Endothelial cell of umbilical vein (primary cell): ENCODE results near the gene MYOM3. TPM values are rescaled to one million over a fixed set of nuclear protein-coding genes. Genes with fewer than 3 reads are reported as not detected.

Source experiments
- BruUV-seq: library from RNA; stranded (reverse); fragments of 400-500 nt; replicated peaks from 2 replicates; lab custom pipeline; 2021; lab: Mats Ljungman, UMichigan
- CTCF ChIA-PET: fragments of 300-600, 350-600 bp; sonication (Branson Sonifier 250); formaldehyde crosslinking; loops from one replicate; lab custom pipeline; 2021; ENCODE audit warnings: antibody characterized with exemption, inconsistent platforms; lab: Charles Lee
- POLR2A ChIA-PET: fragments of 300-600, 350-600 bp; sonication (Branson Sonifier 250); formaldehyde crosslinking; loops from one replicate; lab custom pipeline; 2021; ENCODE audit warnings: antibody characterized with exemption, inconsistent platforms; lab: Charles Lee
- DNase-seq: peaks from one replicate; pipeline ENCODE4 v3.0.0-alpha.2; 2011; ENCODE audit warnings: low read depth, low spot score
- FAIRE-seq: peaks from 2 replicates; lab custom pipeline; 2011; peaks lifted over from hg19 to GRCh38; lab: Jason Lieb, UNC
- H2AFZ ChIP-seq: 2 replicates; pipeline ENCODE4 v1.6.0; 2012; ENCODE audit warnings: low read depth, low read length, control low read depth, inconsistent platforms
- H3K27ac ChIP-seq: 2 replicates; pipeline ENCODE4 v1.5.1; 2011; ENCODE audit warnings: low read depth, mild to moderate bottlenecking, control low read depth, low read length, moderate library complexity; ENCODE audit not compliant: insufficient read depth
- H3K27me3 ChIP-seq, 2 experiments: 2 replicates each; pipeline versions ENCODE4 v1.6.0 to v1.6.1; 2011; ENCODE audit warnings: low read length in 2 of 2, mixed read lengths in 1 of 2; ENCODE audit not compliant: control insufficient read depth in 2 of 2, insufficient read depth in 2 of 2
- H3K36me3 ChIP-seq, 2 experiments: 2 replicates in 1 of 2; 3 replicates in 1 of 2; pipeline ENCODE4 v1.5.1; 2011; ENCODE audit warnings: low read length in 2 of 2, mild to moderate bottlenecking in 1 of 2, moderate library complexity in 1 of 2; ENCODE audit not compliant: control insufficient read depth in 2 of 2, insufficient read depth in 2 of 2; ENCODE audit errors: extremely low read depth in 1 of 2
- H3K4me1 ChIP-seq: 3 replicates; pipeline ENCODE4 v1.5.1; 2011; ENCODE audit warnings: mild to moderate bottlenecking, low read length; ENCODE audit not compliant: control insufficient read depth, insufficient read depth; ENCODE audit errors: extremely low read depth
- H3K4me2 ChIP-seq: 2 replicates; pipeline ENCODE4 v1.6.1; 2011; ENCODE audit warnings: low read length, control low read depth, mixed read lengths; ENCODE audit not compliant: insufficient read depth
- H3K4me3 ChIP-seq, 3 experiments: fragments of 200-600 bp in 1 of 3; sonication (generic), shearing (Covaris generic) in 1 of 3; replicated peaks in 1 of 3; 2 replicates each; pipeline ENCODE4 v1.5.1; 2011 to 2016; ENCODE audit warnings: control low read depth in 3 of 3, low read length in 3 of 3, mild to moderate bottlenecking in 2 of 3, inconsistent platforms in 1 of 3, low read depth in 1 of 3, moderate library complexity in 1 of 3; ENCODE audit not compliant: insufficient read depth in 1 of 3
- H3K79me2 ChIP-seq: 2 replicates; pipeline ENCODE4 v1.6.0; 2012; ENCODE audit warnings: low read length, inconsistent platforms; ENCODE audit not compliant: control insufficient read depth, insufficient read depth
- H3K9ac ChIP-seq: replicated peaks from 2 replicates; pipeline ENCODE3; 2011; ENCODE audit warnings: low read length, control low read depth; ENCODE audit not compliant: insufficient read depth; ENCODE audit errors: extremely low read depth
- H3K9me1 ChIP-seq: replicated peaks from 3 replicates; pipeline ENCODE4 v1.6.0; 2011; ENCODE audit warnings: mild to moderate bottlenecking, low read length; ENCODE audit not compliant: control insufficient read depth, insufficient read depth; ENCODE audit errors: extremely low read depth
- H3K9me3 ChIP-seq: replicated peaks from 2 replicates; pipeline ENCODE4 v1.5.1; 2012; ENCODE audit warnings: low read length, inconsistent platforms; ENCODE audit not compliant: control insufficient read depth, insufficient read depth
- H4K20me1 ChIP-seq: replicated peaks from 2 replicates; pipeline ENCODE3; 2011; ENCODE audit warnings: mild to moderate bottlenecking, low read length; ENCODE audit not compliant: control insufficient read depth, insufficient read depth; ENCODE audit errors: extremely low read depth
- EZH2 ChIP-seq: IDR thresholded peaks from 2 replicates; pipeline ENCODE4 v1.6.1; 2012; ENCODE audit warnings: borderline replicate concordance, low read depth, mild to moderate bottlenecking, moderate library complexity, low read length, inconsistent platforms; ENCODE audit not compliant: severe bottlenecking
- FOS ChIP-seq: IDR thresholded peaks from 2 replicates; pipeline ENCODE4 v1.6.1; 2011; ENCODE audit warnings: mild to moderate bottlenecking, low read length, moderate library complexity, borderline replicate concordance; ENCODE audit not compliant: insufficient read depth
- GATA2 ChIP-seq: IDR thresholded peaks from 2 replicates; pipeline ENCODE4 v1.7.0; 2011; ENCODE audit warnings: low read depth, mild to moderate bottlenecking, moderate library complexity, mixed read lengths, low read length; ENCODE audit not compliant: insufficient read length, insufficient read depth
- JUN ChIP-seq: IDR thresholded peaks from 2 replicates; pipeline ENCODE4 v1.6.1; 2011; ENCODE audit warnings: borderline replicate concordance, low read depth; ENCODE audit not compliant: insufficient read length, insufficient read depth
- MAX ChIP-seq: IDR thresholded peaks from 2 replicates; pipeline ENCODE4 v1.6.1; 2011; ENCODE audit not compliant: insufficient read depth, insufficient read length
- MYC ChIP-seq: IDR thresholded peaks from one replicate; pipeline ENCODE4 v1.6.1; 2011; ENCODE audit warnings: mild to moderate bottlenecking, low read depth, low read length
- POLR2A ChIP-seq: IDR thresholded peaks from 2 replicates; pipeline ENCODE4 v1.6.1; 2012; ENCODE audit warnings: low read depth, mild to moderate bottlenecking, control low read depth, low read length
- POLR2AphosphoS5 ChIP-seq: IDR thresholded peaks from 2 replicates; pipeline ENCODE4 v1.6.1; 2012; ENCODE audit warnings: low read depth, mild to moderate bottlenecking, control low read depth, low read length, moderate library complexity; ENCODE audit not compliant: insufficient read depth
- dilution Hi-C: fragments of 300-500 bp; cut with MboI; formaldehyde crosslinking; loops from one replicate; pipeline ENCODE4 v1.15.0; 2019; ENCODE audit warnings: low sequenced_read_pairs; ENCODE audit not compliant: extremely low pct_ligation_motif_present
- intact Hi-C: fragments of 100-400 bp; cut with micrococcal nuclease; formaldehyde crosslinking; loops from one replicate; pipeline ENCODE4 v1.10.0; 2022
- polyA plus RNA-seq, 4 experiments: library from polyadenylated mRNA; depleted of rRNA in 3 of 4; stranded (reverse) in 3 of 4; unstranded in 1 of 4; fragments of >200 nt; gene quantifications; 2 replicates each; pipeline versions ENCODE4 v1.2.1 to v1.2.3, GENCODE V29; 2011 to 2012; ENCODE audit warnings: missing spikeins in 1 of 4
- total RNA-seq: library from RNA; stranded (reverse); gene quantifications from 2 replicates; pipeline ENCODE4 v1.2.3, GENCODE V29; 2021
- TF ChIP-seq, protein P1 (sequence below), 2 donors: IDR thresholded peaks; 1 replicate in 1 of 2; 2 replicates in 1 of 2; pipeline ENCODE4 v1.5.1; 2011; ENCODE audit warnings: low read length in 2 of 2, mild to moderate bottlenecking in 2 of 2, moderate library complexity in 2 of 2, control low read depth in 1 of 2, inconsistent platforms in 1 of 2, low read depth in 1 of 2; ENCODE audit not compliant: insufficient read depth in 1 of 2; ENCODE audit errors: extremely low read depth in 1 of 2

MYOM3 gene
- total and polyA plus RNA-seq, 2 donors (not counting 3 experiments of a cell fraction or from before 2014, with no cell fraction given): 0.11 to 0.40 TPM

- Histone ChIP-seq H3K27me3 (peaks cover 0 to 3% of the 10 kb centered on the region in 2 experiments), H4K20me1 (no peaks in the 10 kb centered on the region), H3K36me3 (no peaks in the 10 kb centered on the region), H3K9me1 (no peaks in the 10 kb centered on the region), H3K79me2 (no peaks in the 10 kb centered on the region), H3K4me2 (no peak overlapping the region), H3K9me3 (no peaks in the 10 kb centered on the region), H3K9ac (no peak overlapping the region), H2AFZ (no peak overlapping the region), H3K4me3 (no peak overlapping the region), H3K4me1 (no peaks in the 10 kb centered on the region), H3K27ac (no peak overlapping the region)
- FAIRE-seq (no peak), DNase-seq (no peak)
- no TSS peak for BruUV-seq
- CTCF ChIA-PET: interaction anchor here (0.5 to 1.1 kb wide), 3 partner anchors 38 to 556 kb away, joined by 3 to 5 read pairs (median 3); partner anchors contain the start of gene MYOM3
- intact Hi-C loops: loop anchor here (5.0 kb wide), 1 partner anchor 563 kb away; no protein-coding TSS in a partner anchor
- TF ChIP-seq EZH2 (no peak), FOS (no peak), POLR2A (no peak), MYC (no peak), MAX (no peak), GATA2 (no peak), POLR2AphosphoS5 (no peak), JUN (no peak)
- TF ChIP-seq, protein P1, sequence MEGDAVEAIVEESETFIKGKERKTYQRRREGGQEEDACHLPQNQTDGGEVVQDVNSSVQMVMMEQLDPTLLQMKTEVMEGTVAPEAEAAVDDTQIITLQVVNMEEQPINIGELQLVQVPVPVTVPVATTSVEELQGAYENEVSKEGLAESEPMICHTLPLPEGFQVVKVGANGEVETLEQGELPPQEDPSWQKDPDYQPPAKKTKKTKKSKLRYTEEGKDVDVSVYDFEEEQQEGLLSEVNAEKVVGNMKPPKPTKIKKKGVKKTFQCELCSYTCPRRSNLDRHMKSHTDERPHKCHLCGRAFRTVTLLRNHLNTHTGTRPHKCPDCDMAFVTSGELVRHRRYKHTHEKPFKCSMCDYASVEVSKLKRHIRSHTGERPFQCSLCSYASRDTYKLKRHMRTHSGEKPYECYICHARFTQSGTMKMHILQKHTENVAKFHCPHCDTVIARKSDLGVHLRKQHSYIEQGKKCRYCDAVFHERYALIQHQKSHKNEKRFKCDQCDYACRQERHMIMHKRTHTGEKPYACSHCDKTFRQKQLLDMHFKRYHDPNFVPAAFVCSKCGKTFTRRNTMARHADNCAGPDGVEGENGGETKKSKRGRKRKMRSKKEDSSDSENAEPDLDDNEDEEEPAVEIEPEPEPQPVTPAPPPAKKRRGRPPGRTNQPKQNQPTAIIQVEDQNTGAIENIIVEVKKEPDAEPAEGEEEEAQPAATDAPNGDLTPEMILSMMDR (IDR thresholded peaks at IDR 0.05; ENCODE audit: extremely low read depth in 1 of 2, insufficient read depth in 1 of 2, low read depth in 1 of 2, low read length in 2 of 2): no peak
- dilution Hi-C loops: no loop called here
- POLR2A ChIA-PET: no interaction called here
These were observed 37.7 kb downstream of the MYOM3 start for GRCh38 chr1:24074196-24074595.
